DOHH2 (cell line): ENCODE data around the gene VSTM1.

Experiments
- EZH2phosphoT487 ChIP-seq: fragments of 200-600 bp; sonication (generic); IDR thresholded peaks from 2 replicates; pipeline ENCODE4 v1.6.1; 2017; ENCODE audit warnings: borderline replicate concordance, mild to moderate bottlenecking, antibody characterized with exemption, low read length, moderate library complexity, mixed read lengths
- TF ChIP-seq, protein P1 (sequence below): fragments of 200-600 bp; sonication (generic); IDR thresholded peaks from one replicate; pipeline ENCODE4 v1.5.1; 2014; ENCODE audit warnings: antibody characterized with exemption, mild to moderate bottlenecking, low read depth, low read length; ENCODE audit not compliant: poor library complexity, severe bottlenecking

DNA sequence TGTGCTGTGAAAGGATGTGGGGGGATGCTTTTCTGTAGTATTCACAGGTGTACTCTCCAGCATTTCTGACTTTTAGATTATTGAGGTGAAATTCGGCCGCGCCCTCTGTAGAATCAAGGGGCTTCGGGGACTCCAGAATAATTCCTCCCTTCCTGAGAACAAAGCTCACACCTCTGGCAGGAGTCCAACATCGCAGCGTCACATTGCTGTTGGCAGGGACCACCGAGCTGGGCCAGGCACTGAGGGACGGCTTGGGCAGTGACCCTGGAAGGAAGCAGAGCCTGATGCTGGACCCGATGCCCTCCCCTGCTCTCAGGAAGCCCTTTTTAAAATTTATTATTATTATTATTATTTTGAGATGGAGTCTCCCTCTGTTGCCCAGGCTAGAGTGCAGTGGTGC, 11.2 kb upstream of the VSTM1 start:
- TF ChIP-seq, protein P1, sequence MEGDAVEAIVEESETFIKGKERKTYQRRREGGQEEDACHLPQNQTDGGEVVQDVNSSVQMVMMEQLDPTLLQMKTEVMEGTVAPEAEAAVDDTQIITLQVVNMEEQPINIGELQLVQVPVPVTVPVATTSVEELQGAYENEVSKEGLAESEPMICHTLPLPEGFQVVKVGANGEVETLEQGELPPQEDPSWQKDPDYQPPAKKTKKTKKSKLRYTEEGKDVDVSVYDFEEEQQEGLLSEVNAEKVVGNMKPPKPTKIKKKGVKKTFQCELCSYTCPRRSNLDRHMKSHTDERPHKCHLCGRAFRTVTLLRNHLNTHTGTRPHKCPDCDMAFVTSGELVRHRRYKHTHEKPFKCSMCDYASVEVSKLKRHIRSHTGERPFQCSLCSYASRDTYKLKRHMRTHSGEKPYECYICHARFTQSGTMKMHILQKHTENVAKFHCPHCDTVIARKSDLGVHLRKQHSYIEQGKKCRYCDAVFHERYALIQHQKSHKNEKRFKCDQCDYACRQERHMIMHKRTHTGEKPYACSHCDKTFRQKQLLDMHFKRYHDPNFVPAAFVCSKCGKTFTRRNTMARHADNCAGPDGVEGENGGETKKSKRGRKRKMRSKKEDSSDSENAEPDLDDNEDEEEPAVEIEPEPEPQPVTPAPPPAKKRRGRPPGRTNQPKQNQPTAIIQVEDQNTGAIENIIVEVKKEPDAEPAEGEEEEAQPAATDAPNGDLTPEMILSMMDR: no peak
- TF ChIP-seq EZH2phosphoT487: no peak
